HEK293 (cell line): ENCODE data around the gene MAP3K9.

Experiments
- CTCF ChIA-PET: fragments of 350-600 bp; formaldehyde crosslinking; extraction: SDS; loops from one replicate; lab custom pipeline; 2021; ENCODE audit warnings: antibody characterized with exemption; lab: Yijun Ruan, JAX
- POLR2A ChIA-PET: fragments of 300-600 bp; formaldehyde crosslinking; extraction: SDS; loops from one replicate; lab custom pipeline; 2020; ENCODE audit warnings: antibody characterized with exemption, inconsistent platforms; lab: Yijun Ruan, JAX
- H3K27ac ChIP-seq: fragments of 200-500 bp; sonication (Bioruptor generic); 2 replicates; pipeline ENCODE4 v1.5.1; 2014; ENCODE audit warnings: low read depth, low read length, control low read depth, inconsistent platforms; ENCODE audit errors: extremely low read depth
- H3K36me3 ChIP-seq, 2 experiments: fragments of 200-500 bp in 1 of 2; sonication (Bioruptor generic) in 1 of 2; 1 replicate in 1 of 2; 2 replicates in 1 of 2; pipeline ENCODE4 v1.5.1; 2014 to 2017; ENCODE audit warnings: inconsistent platforms in 2 of 2, low read length in 2 of 2; ENCODE audit not compliant: control insufficient read depth in 2 of 2, insufficient read depth in 1 of 2
- H3K4me1 ChIP-seq: fragments of 200-500 bp; sonication (Bioruptor generic); 2 replicates; pipeline ENCODE4 v1.5.1; 2014; ENCODE audit warnings: mild to moderate bottlenecking, low read length, inconsistent platforms; ENCODE audit not compliant: control insufficient read depth, insufficient read depth
- H3K4me3 ChIP-seq: 2 replicates; pipeline ENCODE4 v1.5.1; 2011; ENCODE audit warnings: low read depth, mild to moderate bottlenecking, control low read depth, low read length, moderate library complexity
- H3K9me3 ChIP-seq: fragments of 200-500 bp; sonication (Bioruptor generic); 2 replicates; pipeline ENCODE4 v1.5.1; 2014; ENCODE audit warnings: low read depth, low read length, inconsistent platforms; ENCODE audit not compliant: control insufficient read depth, insufficient read depth
- KLF1 ChIP-seq: fragments of 450-650 bp; formaldehyde crosslinking; IDR thresholded peaks from 2 replicates; pipeline ENCODE4 v1.5.1; 2016; ENCODE audit warnings: missing biosample characterization, missing genetic modification characterization
- KLF10 ChIP-seq: fragments of 450-650 bp; IDR thresholded peaks from 2 replicates; pipeline ENCODE4 v1.5.1; 2018; ENCODE audit warnings: missing biosample characterization, mild to moderate bottlenecking, missing genetic modification characterization
- MZF1 ChIP-seq: fragments of 450-650 bp; formaldehyde crosslinking; IDR thresholded peaks from 2 replicates; pipeline ENCODE4 v1.5.1; 2017; ENCODE audit warnings: missing biosample characterization, missing genetic modification characterization, borderline replicate concordance
- PRDM1 ChIP-seq: fragments of 450-650 bp; formaldehyde crosslinking; IDR thresholded peaks from 2 replicates; pipeline ENCODE4; 2016; ENCODE audit warnings: missing biosample characterization, missing genetic modification characterization
- SP7 ChIP-seq: fragments of 450-650 bp; formaldehyde crosslinking; IDR thresholded peaks from 2 replicates; pipeline ENCODE4 v1.5.1; 2016; ENCODE audit warnings: missing biosample characterization, missing genetic modification characterization
- TSHZ1 ChIP-seq: fragments of 450-650 bp; formaldehyde crosslinking; IDR thresholded peaks from 2 replicates; pipeline ENCODE4 v1.5.1; 2016; ENCODE audit warnings: missing biosample characterization, missing genetic modification characterization, borderline replicate concordance
- ZNF10 ChIP-seq: fragments of 450-650 bp; formaldehyde crosslinking; IDR thresholded peaks from 2 replicates; pipeline ENCODE4 v1.5.1; 2017; ENCODE audit warnings: missing biosample characterization, missing genetic modification characterization
- ZNF184 ChIP-seq: fragments of 450-650 bp; IDR thresholded peaks from 2 replicates; pipeline ENCODE4 v1.5.1; 2018; ENCODE audit warnings: missing biosample characterization, mild to moderate bottlenecking, missing genetic modification characterization
- ZNF221 ChIP-seq: fragments of 450-650 bp; formaldehyde crosslinking; IDR thresholded peaks from 2 replicates; pipeline ENCODE4 v1.5.1; 2017; ENCODE audit warnings: missing biosample characterization, missing genetic modification characterization, borderline replicate concordance
- ZNF335 ChIP-seq: fragments of 450-650 bp; formaldehyde crosslinking; conservative IDR thresholded peaks from 2 replicates; pipeline ENCODE4 v1.5.1; 2016; ENCODE audit warnings: missing biosample characterization, missing genetic modification characterization
- ZNF488 ChIP-seq: fragments of 450-650 bp; formaldehyde crosslinking; IDR thresholded peaks from 2 replicates; pipeline ENCODE4 v1.5.1; 2016; ENCODE audit warnings: missing biosample characterization, missing genetic modification characterization
- ZNF501 ChIP-seq: fragments of 450-650 bp; formaldehyde crosslinking; IDR thresholded peaks from 2 replicates; pipeline ENCODE4 v1.5.1; 2016; ENCODE audit warnings: missing biosample characterization, missing genetic modification characterization
- ZNF513 ChIP-seq: fragments of 450-650 bp; IDR thresholded peaks from 2 replicates; pipeline ENCODE4 v1.5.1; 2018; ENCODE audit warnings: missing biosample characterization, missing genetic modification characterization
- ZNF518A ChIP-seq: fragments of 450-650 bp; formaldehyde crosslinking; conservative IDR thresholded peaks from 2 replicates; pipeline ENCODE4 v1.5.1; 2016; ENCODE audit warnings: low read depth, missing biosample characterization, missing genetic modification characterization
- ZNF701 ChIP-seq: fragments of 450-650 bp; formaldehyde crosslinking; IDR thresholded peaks from 2 replicates; pipeline ENCODE4 v1.5.1; 2016; ENCODE audit warnings: missing biosample characterization, missing genetic modification characterization
- ZNF768 ChIP-seq: fragments of 450-650 bp; formaldehyde crosslinking; IDR thresholded peaks from 2 replicates; pipeline ENCODE4 v1.5.1; 2018; ENCODE audit warnings: missing biosample characterization, mild to moderate bottlenecking, missing genetic modification characterization

MAP3K9 gene

GRCh38 chr14:70700955-70701585, 108.2 kb downstream of the MAP3K9 start (continued):
- TF ChIP-seq PRDM1 (tag by site-specific recombination) (no peak), ZNF701 (no peak)

GRCh38 chr14:70699646-70700045, 109.7 kb downstream of the MAP3K9 start:
- Histone ChIP-seq H3K36me3 (no peaks in the 10 kb centered on the region), H3K27ac (no peak overlapping the region), H3K4me1 (no peaks in the 10 kb centered on the region), H3K4me3 (no peak overlapping the region), H3K9me3 (no peaks in the 10 kb centered on the region)
- ChIA-PET CTCF (interaction anchor here (0.6 kb wide), 1 partner anchor 95 kb away, joined by 3 read pairs; no protein-coding TSS in a partner anchor), POLR2A (no interaction called here)
- TF ChIP-seq ZNF701 (no peak), ZNF501 (tag by site-specific recombination) (no peak), ZNF488 (tag by site-specific recombination) (no peak), SP7 (tag by site-specific recombination) (no peak), ZNF768 (no peak), ZNF518A (no peak), ZNF10 (tag by site-specific recombination) (no peak), TSHZ1 (tag by site-specific recombination) (no peak), KLF10 (tag by site-specific recombination) (no peak), ZNF513 (tag by site-specific recombination) (no peak), ZNF221 (tag by site-specific recombination) (no peak), KLF1 (tag by site-specific recombination) (no peak), ZNF184 (tag by site-specific recombination) (no peak), PRDM1 (tag by site-specific recombination) (no peak), MZF1 (tag by site-specific recombination) (no peak), ZNF335 (tag by site-specific recombination) (no peak)
